Liver (tissue), 9 donors: Measurements from ENCODE around the gene FZD7. TPM values are rescaled to one million over a fixed set of nuclear protein-coding genes. Genes with fewer than 3 reads are reported as not detected.

Source experiments
- DNase-seq: peaks from one replicate; pipeline ENCODE4 v3.0.0-alpha.2; 2017; ENCODE audit warnings: low spot score
- H3K27ac ChIP-seq, 2 donors: one replicate each; pipeline ENCODE4 v1.7.0; 2013; ENCODE audit warnings: inconsistent platforms in 2 of 2, low read length in 2 of 2, control low read depth in 1 of 2, low read depth in 1 of 2, mild to moderate bottlenecking in 1 of 2
- H3K27me3 ChIP-seq, 4 donors: one replicate each; pipeline versions ENCODE4 v1.6.1 to v1.7.0; 2013; ENCODE audit warnings: low read length in 3 of 4, inconsistent platforms in 1 of 4, mild to moderate bottlenecking in 1 of 4, moderate library complexity in 1 of 4; ENCODE audit not compliant: control insufficient read depth in 4 of 4, insufficient read depth in 4 of 4
- H3K36me3 ChIP-seq, 4 donors: one replicate each; pipeline versions ENCODE4 v1.6.1 to v1.7.0; 2013; ENCODE audit warnings: low read length in 3 of 4, mild to moderate bottlenecking in 3 of 4, low read depth in 1 of 4, moderate library complexity in 1 of 4; ENCODE audit not compliant: control insufficient read depth in 4 of 4, insufficient read depth in 3 of 4
- H3K4me1 ChIP-seq, 4 donors: one replicate each; pipeline versions ENCODE4 v1.6.1 to v1.7.0; 2013; ENCODE audit warnings: low read length in 3 of 4, mild to moderate bottlenecking in 3 of 4, moderate library complexity in 1 of 4; ENCODE audit not compliant: control insufficient read depth in 4 of 4, insufficient read depth in 4 of 4
- H3K4me3 ChIP-seq, 3 donors: one replicate each; pipeline versions ENCODE4 v1.6.1 to v1.7.0; 2013; ENCODE audit warnings: low read length in 3 of 3, control low read depth in 1 of 3, low read depth in 1 of 3, mild to moderate bottlenecking in 1 of 3
- H3K9ac ChIP-seq, 2 donors: one replicate each; pipeline ENCODE4 v1.7.0; 2013; ENCODE audit warnings: low read length in 2 of 2, mild to moderate bottlenecking in 2 of 2, moderate library complexity in 2 of 2, control low read depth in 1 of 2, low read depth in 1 of 2
- H3K9me3 ChIP-seq, 4 donors: one replicate each; pipeline versions ENCODE4 v1.6.1 to v1.7.0; 2013; ENCODE audit warnings: low read length in 3 of 4; ENCODE audit not compliant: control insufficient read depth in 4 of 4
- ATF3 ChIP-seq: IDR thresholded peaks from 2 replicates; pipeline ENCODE4 v1.6.1; 2016; ENCODE audit warnings: antibody characterized with exemption
- CTCF ChIP-seq: fragments of 150-350 bp; IDR thresholded peaks from 2 replicates; pipeline ENCODE4 v1.5.1; 2017; ENCODE audit warnings: improper control_type of control experiment, low read depth, low read length; ENCODE audit not compliant: missing input control
- EGR1 ChIP-seq, 2 donors: IDR thresholded peaks; 2 replicates each; pipeline ENCODE4 v1.6.1; 2016 to 2018; ENCODE audit warnings: antibody characterized with exemption in 2 of 2, low read depth in 2 of 2
- FOXA1 ChIP-seq: IDR thresholded peaks from 2 replicates; pipeline ENCODE4 v1.6.1; 2016; ENCODE audit warnings: antibody characterized with exemption
- FOXA2 ChIP-seq: IDR thresholded peaks from 2 replicates; pipeline ENCODE4 v1.6.1; 2016; ENCODE audit warnings: antibody characterized with exemption
- GABPA ChIP-seq, 2 donors: IDR thresholded peaks in 1 of 2; conservative IDR thresholded peaks in 1 of 2; 2 replicates each; pipeline ENCODE4 v1.6.1; 2016; ENCODE audit warnings: antibody characterized with exemption in 2 of 2, mild to moderate bottlenecking in 1 of 2, moderate library complexity in 1 of 2
- HNF4A ChIP-seq, 2 donors: conservative IDR thresholded peaks; 2 replicates each; pipeline ENCODE4 v1.6.1; 2016; ENCODE audit warnings: antibody characterized with exemption in 2 of 2, mild to moderate bottlenecking in 2 of 2
- HNF4G ChIP-seq: IDR thresholded peaks from 2 replicates; pipeline ENCODE4 v1.6.1; 2016; ENCODE audit warnings: antibody characterized with exemption
- RAD21 ChIP-seq, 2 donors: IDR thresholded peaks; 2 replicates each; pipeline ENCODE4 v1.6.1; 2016; ENCODE audit warnings: antibody characterized with exemption in 2 of 2, mild to moderate bottlenecking in 2 of 2
- REST ChIP-seq: IDR thresholded peaks from 2 replicates; pipeline ENCODE4 v1.6.1; 2016; ENCODE audit warnings: antibody characterized with exemption, mild to moderate bottlenecking
- RXRA ChIP-seq, 2 donors: IDR thresholded peaks; 2 replicates each; pipeline ENCODE4 v1.6.1; 2017 to 2018; ENCODE audit warnings: antibody characterized with exemption in 2 of 2, mild to moderate bottlenecking in 1 of 2
- TAF1 ChIP-seq: conservative IDR thresholded peaks from 2 replicates; pipeline ENCODE4 v1.6.1; 2016; ENCODE audit warnings: antibody characterized with exemption, mild to moderate bottlenecking
- WGBS: extraction: QIAGEN DNeasy Blood & Tissue Kit; methylation state at CpG from one replicate; pipeline ENCODE4 v1.1.7; 2013; 5-methylcytosine and 5-hydroxymethylcytosine counted together
- polyA plus RNA-seq, 2 donors: library from polyadenylated mRNA; stranded (reverse) in 1 of 2; unstranded in 1 of 2; fragments of 200-250 nt in 1 of 2; fragments of >200 nt in 1 of 2; fragmentation: Nextera tagmentation in 1 of 2; extraction: Ambion mirVana in 1 of 2; gene quantifications; one replicate each; pipeline versions ENCODE4 v1.2.1 to v1.2.3, GENCODE V29; 2013 to 2015
- total RNA-seq, 2 donors: library from RNA; depleted of rRNA; stranded (reverse); fragments of >200 nt; gene quantifications; one replicate each; pipeline ENCODE4 v1.2.3, GENCODE V29; 2014
- TF ChIP-seq, protein P1 (sequence below): IDR thresholded peaks from 2 replicates; pipeline ENCODE4 v1.6.1; 2016; ENCODE audit warnings: antibody characterized with exemption
- TF ChIP-seq, protein P2 (sequence below): IDR thresholded peaks from 2 replicates; pipeline ENCODE4 v1.6.1; 2016; ENCODE audit warnings: antibody characterized with exemption
- donor health status: healthy.
- donor health status: healthy.
- donor health status: healthy.
- donor health status: healthy.
- donor health status: healthy.

The FZD7 gene
- total and polyA plus RNA-seq, 4 donors: 0.21 to 1.5 (median 0.92) TPM

DNA sequence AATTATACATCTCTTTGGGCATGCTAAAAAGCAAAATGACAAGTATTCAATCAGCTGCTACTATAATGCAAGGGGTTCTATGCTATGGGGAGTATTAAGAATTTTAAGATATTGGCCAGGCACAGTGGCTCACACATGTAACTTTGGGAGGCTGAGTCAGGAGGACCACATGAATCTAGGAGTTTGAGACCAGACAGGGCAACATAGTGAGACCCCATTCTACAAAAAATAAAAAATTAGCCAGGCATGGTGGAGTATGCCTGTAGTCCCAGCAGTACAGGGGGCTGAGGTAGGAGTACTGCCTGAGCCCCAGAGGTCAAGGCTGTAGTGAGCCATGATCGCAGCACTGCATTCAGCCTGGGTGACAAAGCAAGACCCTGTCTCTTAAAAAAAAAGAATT lies 33.9 kb downstream of the FZD7 start:
- H3K9me3 ChIP-seq: no peaks in the 10 kb centered on the region
- DNase-seq: no peak
- H3K4me1 ChIP-seq: no peaks in the 10 kb centered on the region
- H3K27me3 ChIP-seq: no peaks in the 10 kb centered on the region
- no peaks in the 10 kb centered on the region for H3K36me3 ChIP-seq
- TF ChIP-seq, protein P1, sequence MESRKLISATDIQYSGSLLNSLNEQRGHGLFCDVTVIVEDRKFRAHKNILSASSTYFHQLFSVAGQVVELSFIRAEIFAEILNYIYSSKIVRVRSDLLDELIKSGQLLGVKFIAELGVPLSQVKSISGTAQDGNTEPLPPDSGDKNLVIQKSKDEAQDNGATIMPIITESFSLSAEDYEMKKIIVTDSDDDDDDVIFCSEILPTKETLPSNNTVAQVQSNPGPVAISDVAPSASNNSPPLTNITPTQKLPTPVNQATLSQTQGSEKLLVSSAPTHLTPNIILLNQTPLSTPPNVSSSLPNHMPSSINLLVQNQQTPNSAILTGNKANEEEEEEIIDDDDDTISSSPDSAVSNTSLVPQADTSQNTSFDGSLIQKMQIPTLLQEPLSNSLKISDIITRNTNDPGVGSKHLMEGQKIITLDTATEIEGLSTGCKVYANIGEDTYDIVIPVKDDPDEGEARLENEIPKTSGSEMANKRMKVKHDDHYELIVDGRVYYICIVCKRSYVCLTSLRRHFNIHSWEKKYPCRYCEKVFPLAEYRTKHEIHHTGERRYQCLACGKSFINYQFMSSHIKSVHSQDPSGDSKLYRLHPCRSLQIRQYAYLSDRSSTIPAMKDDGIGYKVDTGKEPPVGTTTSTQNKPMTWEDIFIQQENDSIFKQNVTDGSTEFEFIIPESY: no peak
- TF ChIP-seq EGR1 (IDR thresholded peaks at IDR 0.05; ENCODE audit: low read depth in 2 of 2) (no peak), CTCF (no peak), HNF4G (no peak)
- TF ChIP-seq, protein P2, sequence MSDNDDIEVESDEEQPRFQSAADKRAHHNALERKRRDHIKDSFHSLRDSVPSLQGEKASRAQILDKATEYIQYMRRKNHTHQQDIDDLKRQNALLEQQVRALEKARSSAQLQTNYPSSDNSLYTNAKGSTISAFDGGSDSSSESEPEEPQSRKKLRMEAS: no peak
- H3K9ac ChIP-seq: no peak overlapping the region
- no peak overlapping the region for H3K4me3 ChIP-seq
- H3K27ac ChIP-seq: no peak overlapping the region
- WGBS: 96% methylated on average over 1 of the region's 1 CpG

DNA sequence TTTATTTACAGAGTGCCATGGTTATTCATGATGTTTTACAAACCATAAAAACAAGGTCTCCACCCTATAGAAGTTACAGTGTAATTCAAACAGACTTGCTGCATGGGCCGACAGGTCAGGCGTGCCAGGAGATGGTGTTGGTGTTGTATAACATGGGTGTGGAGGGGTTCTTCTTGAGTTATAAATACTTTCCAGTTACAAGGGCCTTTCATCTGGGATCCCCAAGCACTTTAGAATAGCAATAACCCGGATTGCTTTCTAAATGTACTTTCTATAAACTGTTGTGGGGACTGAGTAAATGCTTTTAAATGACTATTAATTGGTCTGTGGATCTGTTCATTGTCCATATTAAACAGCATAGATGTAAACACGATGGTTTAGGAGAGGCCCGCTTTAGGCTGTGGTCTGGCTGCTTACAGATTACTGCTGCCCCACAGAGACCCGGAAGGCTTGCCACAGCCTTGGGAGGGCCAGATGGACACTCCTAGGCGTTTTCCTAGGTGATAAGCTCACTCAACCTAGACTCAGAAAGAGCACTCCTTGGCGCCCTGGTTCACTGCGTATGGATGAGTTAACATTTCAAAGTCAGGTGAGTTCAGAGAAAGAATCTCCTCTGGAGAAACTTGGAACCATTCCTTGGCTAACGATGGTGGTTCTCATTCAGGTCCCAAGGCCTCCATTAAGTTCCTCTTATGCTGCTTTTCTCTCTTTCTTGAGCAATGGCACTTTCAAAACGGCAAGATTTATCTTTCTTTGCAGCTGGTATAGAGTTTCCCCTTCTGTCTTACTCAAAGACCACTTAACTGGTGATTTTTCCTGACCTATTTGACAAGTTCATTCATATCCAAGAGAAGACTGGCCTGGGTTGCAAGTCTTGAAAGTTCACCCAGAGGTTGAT lies 35.8 kb downstream of the FZD7 start:
- no peak for TF ChIP-seq HNF4G
- TF ChIP-seq EGR1 (IDR thresholded peaks at IDR 0.05; ENCODE audit: low read depth in 2 of 2): no peak
- no peak for TF ChIP-seq FOXA1
- TF ChIP-seq FOXA2: no peak
- TF ChIP-seq TAF1: no peak
- TF ChIP-seq CTCF: no peak
- Histone ChIP-seq H3K4me1 (no peaks in the 10 kb centered on the region), H3K27me3 (no peaks in the 10 kb centered on the region), H3K9ac (no peak overlapping the region), H3K36me3 (no peaks in the 10 kb centered on the region), H3K27ac (no peak overlapping the region), H3K4me3 (no peak overlapping the region), H3K9me3 (no peaks in the 10 kb centered on the region)
- peak; percentile 70 for DNase-seq
- 79% methylated on average over 11 of the region's 11 CpGs for WGBS

DNA sequence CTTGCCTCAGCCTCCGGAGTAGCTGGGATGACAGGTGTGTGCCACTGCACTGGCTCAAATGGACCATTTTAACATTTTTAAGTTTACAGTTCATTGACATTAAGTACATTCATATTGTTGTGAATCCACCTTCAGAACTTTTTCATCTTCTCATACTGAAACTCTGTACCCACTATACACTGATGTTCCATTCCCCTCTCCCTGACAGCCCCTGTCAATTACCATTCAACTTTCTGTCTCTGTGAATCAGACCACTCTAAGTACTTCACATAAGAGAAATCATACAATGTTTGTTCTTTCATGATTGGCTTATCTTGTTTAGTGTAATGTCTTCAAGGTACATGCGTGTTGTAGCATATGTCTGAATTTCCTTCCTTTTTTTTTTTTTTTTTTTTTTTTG lies 37.5 kb downstream of the FZD7 start:
- WGBS: 94% methylated on average over 2 of the region's 2 CpGs
- Histone ChIP-seq H3K9me3 (no peaks in the 10 kb centered on the region), H3K9ac (no peak overlapping the region), H3K4me1 (no peaks in the 10 kb centered on the region), H3K36me3 (no peaks in the 10 kb centered on the region), H3K27me3 (no peaks in the 10 kb centered on the region), H3K27ac (no peak overlapping the region), H3K4me3 (no peak overlapping the region)
- DNase-seq: no peak
- TF ChIP-seq ATF3 (no peak), EGR1 (IDR thresholded peaks at IDR 0.05; ENCODE audit: low read depth in 2 of 2) (no peak), REST (no peak), RAD21 (IDR thresholded peaks at IDR 0.05) (no peak), RXRA (IDR thresholded peaks at IDR 0.05) (no peak), FOXA2 (no peak), GABPA (IDR thresholded peaks at IDR 0.05 in 1 of 2, conservative IDR thresholded peaks at IDR 0.05 in 1 of 2) (no peak), HNF4A (conservative IDR thresholded peaks at IDR 0.05) (no peak)
- TF ChIP-seq, protein P2: no peak
